H1 (cell line): Measurements from ENCODE around the gene MRPS17. TPM values are rescaled to one million over a fixed set of nuclear protein-coding genes. Genes with fewer than 3 reads are reported as not detected.

Experiments used
- CTCF ChIA-PET: fragments of 300-600 bp; sonication (Branson Sonifier 250); formaldehyde crosslinking; loops from one replicate; lab custom pipeline; 2021; ENCODE audit not compliant: partially characterized antibody; lab: Charles Lee
- POLR2A ChIA-PET: fragments of 300-600 bp; sonication (Branson Sonifier 250); formaldehyde crosslinking; loops from one replicate; lab custom pipeline; 2021; ENCODE audit warnings: inconsistent platforms; ENCODE audit not compliant: partially characterized antibody; lab: Charles Lee
- DNase-seq, 2 experiments: peaks; one replicate each; pipeline versions ENCODE4 v3.0.0 to v3.0.0-alpha.2; 2010 to 2022; ENCODE audit warnings: low spot score in 2 of 2, low read depth in 1 of 2, mixed read lengths in 1 of 2
- FAIRE-seq: peaks from 2 replicates; lab custom pipeline; 2011; peaks lifted over from hg19 to GRCh38; lab: Jason Lieb, UNC
- H2AFZ ChIP-seq: 2 replicates; pipeline ENCODE4 v1.8.1; 2012; ENCODE audit warnings: low read length, inconsistent platforms
- H2AK5ac ChIP-seq: 2 replicates; pipeline ENCODE4 v1.6.1; 2013; ENCODE audit warnings: low read depth, low read length
- H2BK120ac ChIP-seq: replicated peaks from 2 replicates; pipeline ENCODE3; 2013; ENCODE audit warnings: low read depth, low read length, inconsistent platforms
- H2BK12ac ChIP-seq: 2 replicates; pipeline ENCODE4 v1.6.1; 2013; ENCODE audit warnings: low read depth, low read length
- H2BK15ac ChIP-seq: 2 replicates; pipeline ENCODE4 v1.6.1; 2013; ENCODE audit warnings: low read length
- H2BK20ac ChIP-seq: 2 replicates; pipeline ENCODE4 v1.6.1; 2013; ENCODE audit warnings: low read length
- H2BK5ac ChIP-seq: 2 replicates; pipeline ENCODE4 v1.6.1; 2013; ENCODE audit warnings: low read depth, low read length
- H3K14ac ChIP-seq: 2 replicates; pipeline ENCODE4 v1.6.1; 2013; ENCODE audit warnings: inconsistent platforms; ENCODE audit not compliant: insufficient read length
- H3K18ac ChIP-seq: 2 replicates; pipeline ENCODE4 v1.6.1; 2013; ENCODE audit warnings: low read length; ENCODE audit errors: extremely low read depth
- H3K23ac ChIP-seq: 2 replicates; pipeline ENCODE4 v1.6.1; 2013; ENCODE audit warnings: inconsistent platforms; ENCODE audit not compliant: insufficient read length
- H3K23me2 ChIP-seq: 2 replicates; pipeline ENCODE4 v1.6.1; 2013; ENCODE audit warnings: low read depth, low read length
- H3K27ac ChIP-seq: 2 replicates; pipeline ENCODE4 v1.6.1; 2011; ENCODE audit warnings: low read depth, low read length, inconsistent platforms
- H3K27me3 ChIP-seq, 4 experiments: replicated peaks in 1 of 4; 1 replicate in 1 of 4; 2 replicates in 3 of 4; pipeline versions ENCODE4 v1.6.1 to v1.8.1; 2011 to 2013; ENCODE audit warnings: low read length in 3 of 4, mild to moderate bottlenecking in 3 of 4, inconsistent platforms in 2 of 4, mixed read lengths in 2 of 4, moderate library complexity in 1 of 4; ENCODE audit not compliant: control insufficient read depth in 3 of 4, insufficient read depth in 3 of 4; ENCODE audit errors: extremely low read depth in 1 of 4
- H3K36me3 ChIP-seq, 4 experiments: 2 replicates each; pipeline versions ENCODE4 v1.6.1 to v1.8.1; 2011 to 2013; ENCODE audit warnings: mild to moderate bottlenecking in 4 of 4, low read length in 3 of 4, moderate library complexity in 2 of 4, control low read depth in 1 of 4, inconsistent platforms in 1 of 4; ENCODE audit not compliant: insufficient read depth in 4 of 4, control insufficient read depth in 2 of 4
- H3K4ac ChIP-seq: replicated peaks from 2 replicates; pipeline ENCODE3; 2013; ENCODE audit warnings: low read length, low read depth, mixed read lengths, inconsistent platforms; ENCODE audit not compliant: insufficient read length
- H3K4me1 ChIP-seq, 4 experiments: replicated peaks in 1 of 4; 1 replicate in 1 of 4; 2 replicates in 3 of 4; pipeline versions ENCODE4 v1.6.1 to v1.8.1; 2011 to 2013; ENCODE audit warnings: low read length in 3 of 4, inconsistent platforms in 2 of 4, mixed read lengths in 1 of 4; ENCODE audit not compliant: insufficient read depth in 4 of 4, control insufficient read depth in 3 of 4
- H3K4me2 ChIP-seq, 2 experiments: 2 replicates each; pipeline versions ENCODE4 v1.6.1 to v1.8.1; 2011 to 2013; ENCODE audit warnings: low read depth in 2 of 2, low read length in 2 of 2, control low read depth in 1 of 2, inconsistent platforms in 1 of 2, mild to moderate bottlenecking in 1 of 2; ENCODE audit not compliant: insufficient read depth in 1 of 2
- H3K4me3 ChIP-seq, 4 experiments: fragments of 200-600, 300-600 bp in 1 of 4; sonication (generic), shearing (Covaris generic), sonication (Bioruptor Twin) in 1 of 4; 2 replicates each; pipeline versions ENCODE4 v1.5.1 to v1.8.1; 2011 to 2016; ENCODE audit warnings: low read length in 4 of 4, low read depth in 3 of 4, control low read depth in 2 of 4, inconsistent platforms in 2 of 4, mild to moderate bottlenecking in 2 of 4, mixed read lengths in 1 of 4, moderate library complexity in 1 of 4; ENCODE audit not compliant: insufficient read depth in 2 of 4; ENCODE audit errors: extremely low read depth in 1 of 4
- H3K56ac ChIP-seq: replicated peaks from 2 replicates; pipeline ENCODE3; 2013; ENCODE audit warnings: low read depth, mild to moderate bottlenecking, mixed read lengths, low read length, inconsistent platforms; ENCODE audit not compliant: insufficient read length
- H3K79me1 ChIP-seq: 2 replicates; pipeline ENCODE4 v1.6.1; 2013; ENCODE audit warnings: low read depth, low read length, control low read depth
- H3K79me2 ChIP-seq, 2 experiments: 2 replicates each; pipeline versions ENCODE4 v1.6.1 to v1.8.1; 2012 to 2013; ENCODE audit warnings: low read length in 2 of 2, mild to moderate bottlenecking in 2 of 2, inconsistent platforms in 1 of 2; ENCODE audit not compliant: insufficient read depth in 2 of 2, control insufficient read depth in 1 of 2
- H3K9ac ChIP-seq, 4 experiments: replicated peaks in 1 of 4; 1 replicate in 1 of 4; 2 replicates in 3 of 4; pipeline versions ENCODE4 v1.6.1 to v1.8.1; 2011 to 2013; ENCODE audit warnings: low read depth in 3 of 4, low read length in 3 of 4, control low read depth in 2 of 4, mild to moderate bottlenecking in 2 of 4, moderate library complexity in 2 of 4, inconsistent platforms in 1 of 4; ENCODE audit errors: extremely low read depth in 1 of 4
- H3K9me3 ChIP-seq, 2 experiments: 2 replicates each; pipeline versions ENCODE4 v1.6.1 to v1.8.1; 2012 to 2013; ENCODE audit warnings: mild to moderate bottlenecking in 2 of 2, moderate library complexity in 2 of 2, control low read depth in 1 of 2, inconsistent platforms in 1 of 2, low read depth in 1 of 2, low read length in 1 of 2, mixed read lengths in 1 of 2; ENCODE audit not compliant: insufficient read depth in 2 of 2
- H4K20me1 ChIP-seq, 2 experiments: replicated peaks in 1 of 2; 2 replicates each; pipeline versions ENCODE3 to v1.8.1; 2011 to 2013; ENCODE audit warnings: inconsistent platforms in 2 of 2, low read length in 2 of 2, mild to moderate bottlenecking in 1 of 2; ENCODE audit not compliant: insufficient read depth in 2 of 2, control insufficient read depth in 1 of 2
- H4K5ac ChIP-seq: 2 replicates; pipeline ENCODE4 v1.6.1; 2013; ENCODE audit warnings: low read length, low read depth, mixed read lengths, inconsistent platforms; ENCODE audit not compliant: insufficient read length
- H4K8ac ChIP-seq: 2 replicates; pipeline ENCODE4 v1.8.0; 2013; ENCODE audit warnings: mild to moderate bottlenecking, moderate library complexity, low read length, inconsistent platforms; ENCODE audit not compliant: insufficient read depth; ENCODE audit errors: extremely low read depth
- H4K91ac ChIP-seq: replicated peaks from 2 replicates; pipeline ENCODE3; 2013; ENCODE audit warnings: low read length, mixed read lengths, inconsistent platforms; ENCODE audit not compliant: insufficient read length
- CHD1 ChIP-seq: IDR thresholded peaks from 2 replicates; pipeline ENCODE4 v1.6.1; 2012; ENCODE audit warnings: low read depth, low read length, improper control_type of control experiment
- KDM4A ChIP-seq: IDR thresholded peaks from one replicate; pipeline ENCODE4 v1.7.1; 2012; ENCODE audit warnings: low read depth, mild to moderate bottlenecking, moderate library complexity, low read length, inconsistent platforms; ENCODE audit not compliant: severe bottlenecking
- PHF8 ChIP-seq: fragments of 200-600 bp; sonication (generic); conservative IDR thresholded peaks from 2 replicates; pipeline ENCODE4 v1.7.1; 2012; ENCODE audit warnings: low read depth, mild to moderate bottlenecking, inconsistent platforms, low read length, moderate library complexity
- RNF2 ChIP-seq: fragments of 200-900, 300-1000 bp; sonication (generic); IDR thresholded peaks from 2 replicates; pipeline ENCODE4 v1.7.1; 2016; ENCODE audit warnings: borderline replicate concordance, low read depth, mild to moderate bottlenecking, antibody characterized with exemption, low read length; ENCODE audit not compliant: poor library complexity, severe bottlenecking; ENCODE audit errors: missing control alignments
- SIX5 ChIP-seq: IDR thresholded peaks from 2 replicates; pipeline ENCODE4 v1.6.1; 2011; ENCODE audit warnings: mild to moderate bottlenecking, low read depth, low read length
- SP1 ChIP-seq: IDR thresholded peaks from 2 replicates; pipeline ENCODE4 v1.6.1; 2011; ENCODE audit warnings: low read depth, low read length
- SRF ChIP-seq: IDR thresholded peaks from 2 replicates; pipeline ENCODE4 v1.6.1; 2011; ENCODE audit warnings: mild to moderate bottlenecking, low read depth, low read length, moderate library complexity
- TAF7 ChIP-seq: optimal IDR thresholded peaks from 2 replicates; pipeline ENCODE3; 2011; ENCODE audit warnings: low read depth, mild to moderate bottlenecking, inconsistent platforms, low read length, moderate library complexity, borderline replicate concordance
- TBP ChIP-seq: IDR thresholded peaks from 2 replicates; pipeline ENCODE4 v1.6.1; 2011; ENCODE audit warnings: low read depth, low read length, improper control_type of control experiment
- WGBS, 2 experiments: shearing (Covaris generic) in 1 of 2; methylation state at CpG; one replicate each; pipeline versions ENCODE4 v1.1.6 to v1.1.7; 2013 to 2015; ENCODE audit warnings: low lambda C conversion rate in 2 of 2, mixed read lengths in 2 of 2, inconsistent platforms in 1 of 2, low coverage in 1 of 2, missing lambda C conversion rate in 1 of 2; ENCODE audit not compliant: insufficient replicate concordance in 2 of 2, insufficient coverage in 1 of 2, insufficient read length in 1 of 2; ENCODE audit errors: extremely low coverage in 1 of 2, missing lambda C conversion rate in 1 of 2; 5-methylcytosine and 5-hydroxymethylcytosine counted together
- polyA plus RNA-seq, 7 experiments: library from polyadenylated mRNA; depleted of rRNA in 3 of 7; stranded (reverse) in 5 of 7; unstranded in 2 of 7; fragments of >200 nt in 5 of 7; fragments of 200-250 nt in 2 of 7; gene quantifications; 1 replicate in 5 of 7; 2 replicates in 1 of 7; 4 replicates in 1 of 7; pipeline versions ENCODE4 v1.2.1 to v1.2.3, GENCODE V29; 2011 to 2013; ENCODE audit warnings: missing spikeins in 2 of 7, mixed read lengths in 2 of 7
- total RNA-seq: library from RNA; stranded (reverse); fragmentation: NEBNext Ultra II Directional; extraction: Animal tissue kit (Norgen Biotek cat#: 25700); gene quantifications from 2 replicates; pipeline ENCODE4 v1.2.1, GENCODE V29; 2021
- TF ChIP-seq, protein P1 (sequence below): IDR thresholded peaks from 2 replicates; pipeline ENCODE4 v1.6.1; 2011; ENCODE audit warnings: low read length, improper control_type of control experiment
- TF ChIP-seq, protein P2 (sequence below): IDR thresholded peaks from 2 replicates; pipeline ENCODE4 v1.6.1; 2011; ENCODE audit warnings: low read depth, mild to moderate bottlenecking, low read length; ENCODE audit not compliant: insufficient read depth

The MRPS17 gene
- total and polyA plus RNA-seq, 2 of the 8 experiments (the other 6 are each of a cell fraction or from before 2014, with no cell fraction given) = 15.8 to 27.3 TPM

DNA sequence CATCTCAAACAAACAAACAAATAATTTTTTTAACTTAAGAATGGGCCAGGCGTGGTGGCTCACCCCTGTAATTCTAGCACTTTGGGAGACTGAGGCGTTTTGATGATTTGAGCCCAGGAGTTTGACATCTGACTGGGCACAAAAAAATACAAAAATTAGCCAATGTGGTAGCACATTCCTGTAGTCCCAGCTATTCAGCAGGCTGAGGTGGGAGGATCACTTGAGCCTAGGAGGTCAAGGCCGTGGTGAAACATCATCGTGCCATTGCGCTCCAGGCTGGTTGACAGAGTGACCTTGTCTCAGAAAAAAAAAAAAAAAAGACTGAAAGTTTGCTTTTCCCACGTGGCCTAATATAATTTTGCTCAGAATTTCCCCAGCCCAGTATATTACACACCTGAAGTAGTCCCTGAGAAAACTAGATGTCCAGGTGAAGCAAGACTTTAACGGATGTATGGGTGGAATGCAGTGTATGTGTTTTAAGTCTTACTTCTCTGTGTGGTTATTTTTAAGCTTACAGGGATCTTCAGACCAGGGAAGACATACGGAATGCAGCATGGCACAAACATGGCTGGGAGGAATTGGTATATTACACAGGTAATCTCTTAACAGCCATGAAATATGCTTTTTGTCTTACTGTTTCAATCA is 45.3 kb downstream of the MRPS17 start:
- H3K9ac ChIP-seq = no peak overlapping the region
- H2AK5ac ChIP-seq = no peak overlapping the region
- H3K18ac ChIP-seq = no peak overlapping the region
- WGBS, 2 experiments = 88% methylated on average over 8 of the region's 8 CpGs; no CpG with 5 or more reads in 1 of the 2 experiments
- no peak overlapping the region for H4K8ac ChIP-seq
- H3K36me3 ChIP-seq = peaks cover 2 to 5% (median 4%) of the 10 kb centered on the region in 4 experiments; a peak in 3 of 8 replicates
- H4K20me1 ChIP-seq = peaks cover 0 to 5% of the 10 kb centered on the region in 2 experiments
- ChIA-PET POLR2A (interaction anchor here (1.4 kb wide), 1 partner anchor 12 kb away, joined by 9 read pairs; no protein-coding TSS in a partner anchor), CTCF (no interaction called here)
- no peaks in the 10 kb centered on the region for H3K79me1 ChIP-seq
- H3K27ac ChIP-seq = no peak overlapping the region
- H2BK20ac ChIP-seq = no peak overlapping the region
- no peak overlapping the region for H3K14ac ChIP-seq
- no peak overlapping the region for H2BK12ac ChIP-seq
- no peaks in the 10 kb centered on the region for H3K23me2 ChIP-seq
- no peaks in the 10 kb centered on the region for H3K4me1 ChIP-seq
- H2AFZ ChIP-seq = no peak overlapping the region
- no peak overlapping the region for H3K4ac ChIP-seq
- H2BK15ac ChIP-seq = no peak overlapping the region
- H3K9me3 ChIP-seq = no peaks in the 10 kb centered on the region
- no peak overlapping the region for H3K4me3 ChIP-seq
- no peak for FAIRE-seq
- H3K56ac ChIP-seq = no peak overlapping the region
- no peak overlapping the region for H4K91ac ChIP-seq
- no peak overlapping the region for H2BK120ac ChIP-seq
- H3K4me2 ChIP-seq = no peak overlapping the region
- no peak for DNase-seq
- H2BK5ac ChIP-seq = no peak overlapping the region
- no peaks in the 10 kb centered on the region for H3K79me2 ChIP-seq
- H3K27me3 ChIP-seq = no peaks in the 10 kb centered on the region
- H4K5ac ChIP-seq = no peak overlapping the region
- H3K23ac ChIP-seq = no peak overlapping the region
- no peak for TF ChIP-seq SRF
- no peak for TF ChIP-seq SIX5
- no peak for TF ChIP-seq PHF8
- TF ChIP-seq, protein P1, sequence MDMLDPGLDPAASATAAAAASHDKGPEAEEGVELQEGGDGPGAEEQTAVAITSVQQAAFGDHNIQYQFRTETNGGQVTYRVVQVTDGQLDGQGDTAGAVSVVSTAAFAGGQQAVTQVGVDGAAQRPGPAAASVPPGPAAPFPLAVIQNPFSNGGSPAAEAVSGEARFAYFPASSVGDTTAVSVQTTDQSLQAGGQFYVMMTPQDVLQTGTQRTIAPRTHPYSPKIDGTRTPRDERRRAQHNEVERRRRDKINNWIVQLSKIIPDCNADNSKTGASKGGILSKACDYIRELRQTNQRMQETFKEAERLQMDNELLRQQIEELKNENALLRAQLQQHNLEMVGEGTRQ = no peak
- TF ChIP-seq RNF2 = no peak
- TF ChIP-seq, protein P2, sequence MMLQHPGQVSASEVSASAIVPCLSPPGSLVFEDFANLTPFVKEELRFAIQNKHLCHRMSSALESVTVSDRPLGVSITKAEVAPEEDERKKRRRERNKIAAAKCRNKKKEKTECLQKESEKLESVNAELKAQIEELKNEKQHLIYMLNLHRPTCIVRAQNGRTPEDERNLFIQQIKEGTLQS = no peak
- no peak for TF ChIP-seq TBP
- no peak for TF ChIP-seq TAF7
- TF ChIP-seq SP1 = no peak
- no peak for TF ChIP-seq CHD1
- no peak for TF ChIP-seq KDM4A
